Stimulated activated CD8-positive, alpha-beta memory T cell treated with anti-CD3 and anti-CD28 coated beads, Interleukin-4, amount 100 ng/mL, for 4 hours (primary cell): ENCODE measurements around the gene NTRK2.

Experiments
- DNase-seq, 2 donors: peaks; one replicate each; pipeline ENCODE4 v3.0.0-alpha.2; 2020; ENCODE audit warnings: low read depth in 2 of 2, low spot score in 1 of 2

The NTRK2 gene

GRCh38 chr9:84669288-84670137, at the start of gene NTRK2:
TSS of gene NTRK2 (plus strand) at chr9:84669729. CDS start at chr9:84670749, 1,020 bp downstream.
- no peak for DNase-seq

GRCh38 chr9:84620338-84620737, 49.2 kb upstream of the NTRK2 start:
- DNase-seq, result no peak

DNA sequence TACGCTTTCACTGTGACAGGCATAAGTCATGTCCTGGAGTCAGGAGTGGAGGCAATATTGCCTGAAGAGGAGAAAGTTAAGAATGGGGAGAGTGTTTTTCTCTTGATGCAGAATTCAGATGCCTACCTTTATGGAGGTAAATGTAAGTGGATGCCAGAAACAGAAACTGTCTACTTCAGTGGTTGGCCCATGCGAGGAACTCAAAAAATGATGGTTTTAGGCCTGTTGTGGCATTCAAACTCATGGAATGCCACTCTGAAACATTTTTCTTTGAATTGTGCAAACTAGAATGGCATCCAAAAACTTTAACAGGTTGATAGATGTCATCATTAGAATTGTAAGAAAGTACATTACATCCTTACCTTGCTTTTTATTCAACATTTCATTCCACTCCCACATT, 47.7 kb upstream of the NTRK2 start:
- DNase-seq, result no peak

GRCh38 chr9:84622981-84623380, 46.5 kb upstream of the NTRK2 start:
- DNase-seq, result no peak

DNA sequence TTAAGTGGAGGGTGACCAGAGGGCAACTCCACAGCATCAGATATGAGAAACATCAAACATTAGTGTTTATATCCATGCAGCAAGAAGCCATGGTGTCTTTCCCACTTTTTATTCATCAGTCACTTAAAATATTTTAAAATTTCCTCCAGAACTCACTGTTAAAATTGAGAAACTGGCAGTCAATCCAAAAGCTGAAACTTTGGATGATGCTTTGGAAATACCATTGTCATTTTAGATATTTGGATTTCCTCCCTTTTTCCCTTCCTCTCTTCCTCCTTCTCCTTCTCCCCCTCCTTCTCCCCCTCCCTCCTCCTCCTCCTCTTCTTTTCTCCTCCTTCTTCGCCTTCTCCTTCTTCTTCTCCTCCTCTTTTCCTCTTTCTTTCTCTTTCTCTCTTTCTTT, 33.1 kb upstream of the NTRK2 start:
- no peak for DNase-seq

DNA sequence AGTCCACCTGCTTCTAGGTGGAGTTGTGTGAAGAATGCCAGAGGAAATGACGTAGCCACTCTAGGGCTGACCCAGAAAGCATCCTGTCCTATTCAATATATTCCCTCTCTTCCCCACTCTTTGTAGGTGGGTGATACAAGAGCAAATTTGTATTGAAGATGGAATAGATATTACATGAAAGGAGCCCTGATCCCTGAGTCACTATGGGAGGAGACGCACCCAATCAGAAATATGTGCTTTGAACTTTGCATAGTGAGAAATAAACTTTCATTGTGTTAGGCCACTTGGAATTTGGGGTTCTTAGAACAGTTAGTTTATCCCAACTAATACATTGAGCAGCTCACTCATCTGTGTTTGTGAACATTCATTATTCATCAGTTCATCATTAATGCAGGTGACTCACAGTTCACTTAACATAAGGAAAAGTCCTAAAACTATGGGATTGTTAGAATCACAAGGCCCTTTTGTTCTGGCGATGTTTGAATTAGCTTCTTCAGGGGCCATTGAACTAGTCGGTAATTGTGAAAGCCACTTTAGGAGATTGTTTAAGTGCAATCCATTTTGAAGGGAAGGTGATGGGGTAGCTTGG, 26.9 kb upstream of the NTRK2 start:
- DNase-seq, result no peak

- DNase-seq, result no peak
Observed at GRCh38 chr9:84647699-84648098, 21.8 kb upstream of the NTRK2 start.

- no peak for DNase-seq
Observed at GRCh38 chr9:84652496-84653120, 16.9 kb upstream of the NTRK2 start.

DNA sequence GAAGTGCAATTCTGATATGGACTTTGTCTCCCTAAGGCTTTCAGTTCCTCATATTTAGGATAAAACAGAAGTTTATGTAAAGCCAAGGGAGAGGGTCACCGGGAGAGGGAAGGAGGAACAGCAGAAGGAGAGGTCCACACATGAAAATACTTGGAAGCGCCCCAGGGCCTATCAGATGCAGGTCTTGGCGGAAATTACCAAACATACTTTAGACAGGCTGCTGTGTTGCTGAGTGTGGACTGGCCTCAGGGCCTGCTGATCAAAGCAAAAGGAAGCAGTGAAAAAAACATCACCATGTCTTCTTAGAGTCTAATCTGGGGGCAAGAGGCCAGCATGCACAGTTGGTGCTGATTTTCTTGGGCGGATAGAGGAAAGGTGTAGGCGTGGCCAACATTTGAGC, 14.1 kb upstream of the NTRK2 start:
- DNase-seq, result no peak

- DNase-seq, result no peak
Observed at GRCh38 chr9:84659313-84659712, 10.2 kb upstream of the NTRK2 start.

GRCh38 chr9:84659773-84660172, 9.8 kb upstream of the NTRK2 start:
- DNase-seq, result no peak

- no peak for DNase-seq
Observed at GRCh38 chr9:84667571-84668195, 1.8 kb upstream of the NTRK2 start.

- no peak for DNase-seq
Observed at GRCh38 chr9:84668196-84669012, 1.1 kb upstream of the NTRK2 start.

DNA sequence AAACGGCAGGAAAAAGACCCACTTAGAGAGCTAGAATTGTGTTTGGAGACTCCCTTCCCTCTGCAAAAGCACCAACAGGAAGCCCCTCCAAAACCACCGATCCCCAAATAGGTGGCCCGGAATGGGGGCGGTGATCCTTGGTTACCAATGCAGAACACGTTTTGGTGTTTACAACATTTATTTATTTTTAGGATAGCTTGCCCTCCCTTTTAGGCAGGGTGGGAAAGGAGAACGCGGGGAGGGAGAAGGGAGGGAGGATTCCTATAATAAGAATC, 579 bp upstream of the NTRK2 start:
- DNase-seq, result no peak

DNA sequence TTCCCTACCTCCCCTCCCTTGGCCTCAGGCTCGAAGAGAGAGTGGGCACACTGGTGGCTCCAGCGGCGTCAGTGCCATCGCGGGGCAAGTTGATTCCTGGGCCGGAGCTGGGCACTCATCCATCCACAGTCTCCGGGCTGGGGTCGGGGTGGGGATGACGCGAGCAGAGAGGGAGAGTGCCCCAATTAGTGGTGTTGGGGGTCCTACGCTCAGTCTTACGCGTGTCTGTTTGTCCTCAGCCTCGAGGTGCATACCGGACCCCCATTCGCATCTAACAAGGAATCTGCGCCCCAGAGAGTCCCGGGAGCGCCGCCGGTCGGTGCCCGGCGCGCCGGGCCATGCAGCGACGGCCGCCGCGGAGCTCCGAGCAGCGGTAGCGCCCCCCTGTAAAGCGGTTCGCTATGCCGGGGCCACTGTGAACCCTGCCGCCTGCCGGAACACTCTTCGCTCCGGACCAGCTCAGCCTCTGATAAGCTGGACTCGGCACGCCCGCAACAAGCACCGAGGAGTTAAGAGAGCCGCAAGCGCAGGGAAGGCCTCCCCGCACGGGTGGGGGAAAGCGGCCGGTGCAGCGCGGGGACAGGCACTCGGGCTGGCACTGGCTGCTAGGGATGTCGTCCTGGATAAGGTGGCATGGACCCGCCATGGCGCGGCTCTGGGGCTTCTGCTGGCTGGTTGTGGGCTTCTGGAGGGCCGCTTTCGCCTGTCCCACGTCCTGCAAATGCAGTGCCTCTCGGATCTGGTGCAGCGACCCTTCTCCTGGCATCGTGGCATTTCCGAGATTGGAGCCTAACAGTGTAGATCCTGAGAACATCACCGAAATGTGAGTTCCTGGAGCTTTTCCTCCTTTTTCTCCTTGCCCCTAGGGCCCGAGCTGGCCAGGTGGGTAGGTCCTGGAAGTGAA, 861 bp downstream of the NTRK2 start:
- DNase-seq, result no peak

GRCh38 chr9:84671586-84672521, 2.3 kb downstream of the NTRK2 start:
- DNase-seq, result no peak

DNA sequence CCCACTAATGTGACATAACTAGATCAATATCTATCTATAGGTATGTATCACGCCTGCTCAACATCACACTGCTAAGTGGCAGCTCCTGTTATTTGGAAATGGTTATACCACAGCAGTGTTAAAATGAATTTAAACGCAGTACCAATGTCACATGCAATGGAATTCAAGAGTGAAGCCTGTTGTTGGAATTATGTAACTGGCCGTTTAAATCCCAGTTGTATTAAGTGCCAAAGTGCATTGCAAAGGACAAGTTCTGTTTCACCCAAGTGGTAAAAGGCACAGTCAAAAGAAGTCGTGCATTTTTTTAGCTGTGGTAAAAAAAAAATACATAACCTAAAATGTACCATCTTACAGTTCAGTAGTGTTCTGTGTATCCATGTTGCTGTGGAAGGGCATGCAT, 4.3 kb downstream of the NTRK2 start:
- no peak for DNase-seq

GRCh38 chr9:84677080-84677479, 7.6 kb downstream of the NTRK2 start:
- DNase-seq, result no peak

DNA sequence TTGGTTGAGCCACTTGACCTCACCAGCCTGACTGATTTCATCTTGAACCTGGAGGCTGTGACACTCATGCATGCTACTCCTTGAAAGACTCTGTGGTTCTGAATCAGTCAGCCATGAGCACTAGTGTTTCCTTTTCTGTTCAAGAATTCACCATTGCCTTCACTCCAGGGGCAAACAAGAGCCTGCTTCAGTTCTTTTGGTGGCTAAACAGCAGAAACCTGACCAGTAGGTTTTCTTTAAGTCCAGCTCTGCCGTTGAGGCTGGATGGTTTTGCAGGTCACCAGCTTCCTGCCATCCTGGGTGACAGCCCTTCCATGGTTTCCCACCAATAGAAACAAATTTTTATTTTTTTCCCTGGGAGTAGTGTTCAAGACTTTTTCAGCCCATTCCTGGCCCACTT, 10.0 kb downstream of the NTRK2 start:
- no peak for DNase-seq
